Spleen (tissue), 11 donors: Measurements from ENCODE around the gene PRSS27. TPM values are rescaled to one million over a fixed set of nuclear protein-coding genes. Genes with fewer than 3 reads are reported as not detected.
A peak's percentile ranks its signal among the peaks of the same experiment; 100 is the strongest.

Source experiments
- DNase-seq: peaks from one replicate; pipeline ENCODE4 v3.0.0-alpha.2; 2020
- H3K27ac ChIP-seq, 8 donors: fragments of 200-600 bp; sonication (generic) in 7 of 8; 1 replicate in 4 of 8; 2 replicates in 4 of 8; pipeline versions ENCODE4 v1.5.0 to v1.8.0; 2016 to 2021; ENCODE audit warnings: inconsistent platforms in 4 of 8, mild to moderate bottlenecking in 4 of 8, moderate library complexity in 1 of 8
- H3K27me3 ChIP-seq, 7 donors: fragments of 200-600 bp; sonication (generic) in 6 of 7; replicated peaks in 1 of 7; 1 replicate in 4 of 7; 2 replicates in 3 of 7; pipeline versions ENCODE4 v1.5.0 to v1.8.0; 2016 to 2021; ENCODE audit warnings: inconsistent platforms in 3 of 7, mild to moderate bottlenecking in 1 of 7
- H3K36me3 ChIP-seq, 6 donors: fragments of 200-600 bp; sonication (generic) in 5 of 6; 1 replicate in 4 of 6; 2 replicates in 2 of 6; pipeline versions ENCODE4 v1.5.0 to v1.8.0; 2016 to 2021; ENCODE audit warnings: inconsistent platforms in 2 of 6
- H3K4me1 ChIP-seq, 6 donors: fragments of 200-600 bp; sonication (generic) in 5 of 6; 1 replicate in 3 of 6; 2 replicates in 3 of 6; pipeline versions ENCODE4 v1.5.0 to v1.8.0; 2016 to 2021; ENCODE audit warnings: inconsistent platforms in 3 of 6
- H3K4me3 ChIP-seq, 8 donors: fragments of 200-600 bp; sonication (generic) in 7 of 8; 1 replicate in 4 of 8; 2 replicates in 4 of 8; pipeline versions ENCODE4 v1.5.0 to v1.8.0; 2016 to 2021; ENCODE audit warnings: inconsistent platforms in 4 of 8, mild to moderate bottlenecking in 4 of 8, moderate library complexity in 2 of 8
- H3K9me3 ChIP-seq, 8 donors: fragments of 200-600 bp; sonication (generic) in 7 of 8; 1 replicate in 4 of 8; 2 replicates in 4 of 8; pipeline versions ENCODE4 v1.5.0 to v1.8.0; 2016 to 2021; ENCODE audit warnings: inconsistent platforms in 4 of 8
- POLR2A ChIP-seq, 3 donors: fragments of 450-650 bp; IDR thresholded peaks; one replicate each; pipeline ENCODE4 v1.5.1; 2017; ENCODE audit warnings: antibody characterized with exemption in 3 of 3, mild to moderate bottlenecking in 1 of 3
- POLR2AphosphoS5 ChIP-seq, 3 donors: sonication (generic); formaldehyde crosslinking; IDR thresholded peaks; one replicate each; pipeline ENCODE4 v1.5.1; 2017; ENCODE audit warnings: antibody characterized with exemption in 3 of 3
- WGBS, 5 donors: extraction: QIAGEN DNeasy Blood & Tissue Kit in 3 of 5; methylation state at CpG; one replicate each; pipeline versions ENCODE4 v1.1.5 to v1.1.7; 2013 to 2018; 5-methylcytosine and 5-hydroxymethylcytosine counted together
- intact Hi-C: fragments of 100-400 bp; cut with DNase I; formaldehyde crosslinking; loops from one replicate; pipeline ENCODE4 v1.15.0; 2023; ENCODE audit warnings: low total_unique reads
- polyA plus RNA-seq, 3 donors: library from polyadenylated mRNA; stranded (reverse); fragments of 200-250 nt; gene quantifications; one replicate each; pipeline ENCODE4 v1.2.1, GENCODE V29; 2013
- total RNA-seq, 7 donors: library from RNA; depleted of rRNA in 3 of 7; stranded (reverse); fragments of >200 nt in 3 of 7; fragmentation: NEBNext Ultra II Directional in 4 of 7; extraction: Animal tissue kit (Norgen Biotek cat#: 25700) in 4 of 7; gene quantifications; one replicate each; pipeline versions ENCODE4 v1.1.0 to v1.2.1, GENCODE V29; 2016 to 2021
- TF ChIP-seq, protein P1 (sequence below), 11 experiments: fragments of 200-600 bp in 7 of 11; fragments of 450-650 bp in 4 of 11; sonication (generic) in 4 of 11; IDR thresholded peaks in 8 of 11; conservative IDR thresholded peaks in 3 of 11; 1 replicate in 7 of 11; 2 replicates in 4 of 11; pipeline versions ENCODE4 v1.4.0 to v1.8.0; 2016 to 2021; ENCODE audit warnings: antibody characterized with exemption in 11 of 11, inconsistent platforms in 4 of 11, mild to moderate bottlenecking in 1 of 11
- donor health status: healthy with polysubstance abuse.
- donor health status: DM: no; HTN: no; CAD: no; lungs with moderate emphysema.
- donor health status: DM: no; HTN: no; CAD: no.
- donor health status: Bipolar disorder and iron deficiency.
- donor health status: healthy.
- donor health status: DM: no; HTN: no; CAD: no.
- donor health status: DM: yes; HTN: yes; CAD: no.

The PRSS27 gene
- total and polyA plus RNA-seq, 10 donors, result 0.84 to 2.1 (median 1.2) TPM

DNA sequence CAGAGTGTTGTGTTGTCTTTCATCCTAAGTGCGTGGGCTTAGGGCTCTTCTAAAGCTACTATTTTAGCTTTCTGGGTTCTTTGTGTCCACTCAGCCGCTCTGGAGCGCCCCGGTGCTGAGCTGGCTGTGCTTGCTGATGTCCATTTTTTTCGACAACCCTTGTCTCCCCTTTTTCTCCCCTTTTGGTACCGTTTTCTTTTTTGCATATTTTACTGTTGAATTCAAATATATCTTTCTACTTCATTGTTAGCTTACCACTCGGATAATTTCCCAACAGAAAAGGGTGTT is 33.7 kb upstream of the PRSS27 start:
- Histone ChIP-seq H3K4me3 (peak overlapping the region; percentile 63 to 97 (median 86)), H3K4me1 (peaks cover 32 to 72% (median 59%) of the 10 kb centered on the region in 6 donors), H3K9me3 (no peaks in the 10 kb centered on the region), H3K27ac (peak overlapping the region in 7 of 8 donors; percentile 98 to 100 (median 100)), H3K27me3 (no peaks in the 10 kb centered on the region), H3K36me3 (peaks cover 0 to 27% (median 19%) of the 10 kb centered on the region in 6 donors)
- 1 to 3% (median 2%) methylated on average over 7 of the region's 7 CpGs for WGBS, 5 donors
- DNase-seq, result peak; percentile 60
- intact Hi-C loops, result no loop called here
- TF ChIP-seq, protein P1, sequence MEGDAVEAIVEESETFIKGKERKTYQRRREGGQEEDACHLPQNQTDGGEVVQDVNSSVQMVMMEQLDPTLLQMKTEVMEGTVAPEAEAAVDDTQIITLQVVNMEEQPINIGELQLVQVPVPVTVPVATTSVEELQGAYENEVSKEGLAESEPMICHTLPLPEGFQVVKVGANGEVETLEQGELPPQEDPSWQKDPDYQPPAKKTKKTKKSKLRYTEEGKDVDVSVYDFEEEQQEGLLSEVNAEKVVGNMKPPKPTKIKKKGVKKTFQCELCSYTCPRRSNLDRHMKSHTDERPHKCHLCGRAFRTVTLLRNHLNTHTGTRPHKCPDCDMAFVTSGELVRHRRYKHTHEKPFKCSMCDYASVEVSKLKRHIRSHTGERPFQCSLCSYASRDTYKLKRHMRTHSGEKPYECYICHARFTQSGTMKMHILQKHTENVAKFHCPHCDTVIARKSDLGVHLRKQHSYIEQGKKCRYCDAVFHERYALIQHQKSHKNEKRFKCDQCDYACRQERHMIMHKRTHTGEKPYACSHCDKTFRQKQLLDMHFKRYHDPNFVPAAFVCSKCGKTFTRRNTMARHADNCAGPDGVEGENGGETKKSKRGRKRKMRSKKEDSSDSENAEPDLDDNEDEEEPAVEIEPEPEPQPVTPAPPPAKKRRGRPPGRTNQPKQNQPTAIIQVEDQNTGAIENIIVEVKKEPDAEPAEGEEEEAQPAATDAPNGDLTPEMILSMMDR (IDR thresholded peaks at IDR 0.05 in 8 of 11, conservative IDR thresholded peaks at IDR 0.05 in 3 of 11), result no peak
- no peak for TF ChIP-seq POLR2A (IDR thresholded peaks at IDR 0.05)

DNA sequence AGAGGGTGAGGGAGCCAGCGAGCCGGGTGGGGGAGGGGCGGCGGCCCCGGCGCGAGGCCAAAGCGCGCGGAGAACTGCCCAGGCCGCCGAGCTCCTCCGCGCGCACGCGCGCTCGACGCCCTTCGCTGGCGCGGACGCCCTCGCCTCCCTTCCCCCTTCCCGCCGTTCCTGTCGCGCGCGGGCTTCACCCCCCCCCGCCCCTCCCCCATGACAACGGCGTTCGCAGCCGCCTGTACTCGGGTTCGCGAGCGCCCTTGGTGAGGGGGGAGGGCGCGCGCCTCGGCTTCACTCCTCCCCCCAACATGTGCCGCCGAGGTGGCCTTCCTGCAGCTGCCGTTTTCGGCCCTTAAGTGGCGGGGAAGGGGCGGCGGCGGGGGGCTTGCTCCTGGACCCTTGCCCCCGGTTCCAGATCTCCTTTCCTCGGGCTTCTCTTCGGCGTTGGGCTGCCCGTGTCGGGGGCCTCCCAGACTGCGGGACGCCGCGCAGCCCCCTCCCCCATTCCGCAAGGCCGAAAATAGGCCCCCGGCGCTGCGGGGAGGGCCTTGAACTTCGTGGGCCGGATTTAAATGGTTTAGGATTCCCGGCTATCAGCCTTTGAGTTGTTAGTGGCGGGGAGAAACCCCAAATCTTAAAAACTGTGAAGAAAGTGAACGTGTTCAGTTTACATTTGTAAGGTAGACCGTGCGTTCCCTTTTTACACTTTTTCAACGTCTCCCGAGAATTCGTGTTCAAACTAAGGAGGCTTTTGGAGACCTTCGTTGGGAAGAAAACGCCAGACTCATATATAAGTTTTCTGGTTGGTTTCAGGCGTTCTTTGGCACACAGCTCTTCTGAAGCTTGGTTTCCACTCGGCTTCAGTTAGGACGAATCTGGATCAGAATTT is 33.1 kb upstream of the PRSS27 start:
- TF ChIP-seq POLR2AphosphoS5 (IDR thresholded peaks at IDR 0.05), result no peak
- TF ChIP-seq, protein P1 (IDR thresholded peaks at IDR 0.05 in 8 of 11, conservative IDR thresholded peaks at IDR 0.05 in 3 of 11), result no peak
- TF ChIP-seq POLR2A (IDR thresholded peaks at IDR 0.05), result no peak
- H3K27ac ChIP-seq, result peak overlapping the region; percentile 98 to 100 (median 100)
- no peaks in the 10 kb centered on the region for H3K27me3 ChIP-seq
- H3K4me1 ChIP-seq, result peaks cover 32 to 66% (median 56%) of the 10 kb centered on the region in 6 donors
- H3K36me3 ChIP-seq, result peaks cover 0 to 21% (median 14%) of the 10 kb centered on the region in 6 donors
- DNase-seq, result no peak
- intact Hi-C loops, result no loop called here
- WGBS, 5 donors, result 0 to 2% (median 1%) methylated on average over 39 to 79 of the region's 82 CpGs
- H3K9me3 ChIP-seq, result no peaks in the 10 kb centered on the region
- H3K4me3 ChIP-seq, result peak overlapping the region; percentile 63 to 97 (median 86)

DNA sequence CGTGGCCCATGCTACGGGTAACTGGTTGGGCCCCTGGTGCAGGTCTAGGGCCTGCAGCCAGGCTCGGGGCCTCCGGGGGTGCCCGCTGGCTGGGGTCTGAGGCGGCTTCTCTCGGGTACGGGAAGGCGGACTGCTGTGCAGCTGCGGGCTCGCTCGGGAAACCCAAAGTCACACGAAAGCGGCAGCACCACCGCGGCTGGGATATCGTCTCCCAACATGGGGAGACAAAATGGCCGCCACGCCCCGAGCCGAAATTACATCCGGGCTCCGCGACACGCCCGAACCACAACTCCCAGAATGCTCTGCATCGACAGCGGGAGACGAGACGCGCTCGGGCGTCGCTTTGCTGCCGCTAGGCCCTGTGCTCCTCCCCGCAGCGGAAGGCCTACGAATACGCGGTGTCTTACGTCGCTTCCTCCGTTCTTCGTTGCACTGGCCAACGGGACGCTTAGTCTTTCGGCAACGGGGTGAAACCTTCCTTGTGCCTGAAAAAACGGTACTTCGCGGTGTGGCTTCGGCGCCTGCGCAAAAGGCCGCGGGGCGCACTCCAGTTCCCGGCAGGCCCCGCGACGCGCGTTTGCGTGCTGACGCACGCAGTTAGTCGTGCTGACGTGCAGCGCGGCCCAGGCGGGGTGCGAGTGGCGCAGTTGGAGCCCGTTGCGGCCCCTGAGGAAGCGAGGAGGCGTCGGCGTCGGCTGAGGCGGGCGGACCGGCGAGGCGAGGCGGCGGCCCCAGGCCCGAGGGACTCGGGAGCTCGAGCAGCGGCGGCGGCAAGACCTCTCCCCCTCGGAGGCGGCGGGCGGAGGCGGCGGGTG is 32.2 kb upstream of the PRSS27 start, which contains the start of gene SRRM2:
TSS of gene SRRM2 (plus strand) at position 604 of the 815 bp plus-strand sequence. CDS start 3,727 bp downstream, outside the sequence.
- Histone ChIP-seq H3K36me3 (peaks cover 0 to 13% (median 5%) of the 10 kb centered on the region in 6 donors), H3K9me3 (no peaks in the 10 kb centered on the region), H3K4me1 (peaks cover 32 to 58% (median 50%) of the 10 kb centered on the region in 6 donors), H3K4me3 (peak within 1 kb of the TSS; percentile 63 to 97 (median 86)), H3K27me3 (no peaks in the 10 kb centered on the region), H3K27ac (peak within 1 kb of the TSS; percentile 98 to 100 (median 100))
- TF ChIP-seq POLR2AphosphoS5 (IDR thresholded peaks at IDR 0.05) (peak; percentile 98 to 99 (median 99)), POLR2A (IDR thresholded peaks at IDR 0.05) (peak; percentile 77 to 93 (median 86))
- TF ChIP-seq, protein P1 (IDR thresholded peaks at IDR 0.05 in 8 of 11, conservative IDR thresholded peaks at IDR 0.05 in 3 of 11), result peak in 4 of 11 experiments; percentile 14 to 39 (median 28)
- intact Hi-C loops, result no loop called here
- 0 to 4% (median 2%) methylated on average over 9 to 94 of the region's 99 CpGs for WGBS, 5 donors
- peak; percentile 98 for DNase-seq
